NCI-H524 (cell line): ENCODE data around the gene ASB8.
"Not testable (repeated sequence)": the region's sequence is repeated elsewhere in the genome, so short reads cannot be mapped to it uniquely, and the experiment has no call there.

Source experiments
- DNase-seq, 2 experiments: peaks; one replicate each; lab custom pipeline; 2025; lab: John Stamatoyannopoulos, UW

Gene ASB8

DNA sequence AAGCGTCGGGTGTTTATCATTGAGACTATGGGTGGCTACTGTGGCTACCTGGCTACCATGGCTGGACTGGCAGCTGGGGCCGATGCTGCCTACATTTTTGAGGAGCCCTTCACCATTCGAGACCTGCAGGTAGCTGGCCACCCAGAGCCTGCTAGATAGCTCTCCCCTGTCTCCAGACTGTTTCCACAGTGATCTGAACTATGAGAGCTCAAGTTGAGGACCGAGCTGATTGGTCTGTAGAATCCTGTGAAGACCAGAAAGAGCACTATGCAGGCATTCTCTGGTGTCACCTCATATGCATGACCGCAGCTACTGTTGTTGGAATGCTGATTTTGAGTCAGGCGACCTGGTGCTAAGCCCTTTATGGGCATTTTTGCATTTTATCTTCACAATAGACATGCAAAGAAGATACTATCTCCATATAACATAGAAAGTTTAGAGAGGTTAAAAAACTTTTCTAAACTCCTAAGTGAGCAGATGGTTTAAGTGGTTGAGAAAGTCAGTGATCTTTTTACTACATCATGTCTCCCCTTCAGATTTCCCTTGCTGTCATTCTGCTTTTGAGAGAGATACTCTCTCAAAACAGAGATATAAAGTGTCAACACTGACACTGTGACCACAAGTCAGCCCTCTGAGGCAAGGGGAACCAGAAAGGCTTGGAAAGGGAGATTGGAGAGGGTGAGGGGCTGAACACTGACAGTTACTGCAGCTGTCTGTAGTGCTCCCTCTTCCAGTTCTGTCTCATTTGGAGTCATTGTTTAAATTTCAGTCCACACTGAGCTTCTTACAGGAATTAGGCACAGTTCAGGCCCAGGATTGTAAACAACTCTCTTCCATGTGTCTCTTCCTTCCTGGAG, 14.3 kb downstream of the ASB8 start:
- DNase-seq, result no peak

- DNase-seq, result no peak
Observed at GRCh38 chr12:48135027-48135426, 22.3 kb downstream of the ASB8 start.

- DNase-seq, result no peak
Observed at GRCh38 chr12:48132826-48133225, 24.5 kb downstream of the ASB8 start.

- no peak for DNase-seq
Observed at GRCh38 chr12:48131517-48131916, 25.8 kb downstream of the ASB8 start.

DNA sequence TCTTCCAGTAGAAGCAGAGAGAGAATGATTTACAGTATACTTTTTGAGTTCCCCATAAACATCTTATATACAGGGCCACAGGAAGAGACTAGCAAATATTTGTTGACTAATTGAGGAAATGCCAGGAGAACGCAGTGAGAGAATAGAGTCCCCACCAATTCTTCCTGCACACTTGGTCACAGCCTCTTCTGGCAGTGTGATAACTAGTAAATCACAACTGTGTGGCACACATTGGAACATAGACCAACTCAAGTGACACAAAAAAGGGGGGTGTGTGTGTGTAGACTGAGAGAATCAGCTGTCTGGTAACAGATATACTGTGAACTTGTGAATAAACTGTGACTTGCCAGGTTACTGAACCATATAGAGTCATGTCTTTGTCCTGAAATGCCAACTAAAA, 27.9 kb downstream of the ASB8 start:
- no peak for DNase-seq

DNA sequence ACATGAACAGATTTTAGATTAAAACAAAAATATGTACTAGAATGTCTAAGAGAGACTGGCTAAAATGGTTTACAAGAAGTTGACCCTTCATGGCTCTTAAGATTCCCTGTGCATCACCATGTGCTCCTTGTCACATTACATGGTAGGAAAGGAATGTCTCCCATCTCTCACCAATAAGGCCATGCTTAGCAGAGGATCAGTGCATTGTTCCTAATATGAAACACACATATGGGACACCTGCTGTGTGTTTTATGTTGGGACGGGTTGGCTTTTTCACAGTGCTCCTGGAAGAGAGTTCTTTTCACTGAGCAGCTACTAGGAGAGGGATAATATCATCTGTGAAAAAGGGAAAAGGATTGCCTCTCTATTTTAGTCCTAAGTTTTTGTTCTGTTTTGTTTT, 28.5 kb downstream of the ASB8 start:
- no peak for DNase-seq

- DNase-seq, result no peak
Observed at GRCh38 chr12:48126953-48127630, 30.2 kb downstream of the ASB8 start.

DNA sequence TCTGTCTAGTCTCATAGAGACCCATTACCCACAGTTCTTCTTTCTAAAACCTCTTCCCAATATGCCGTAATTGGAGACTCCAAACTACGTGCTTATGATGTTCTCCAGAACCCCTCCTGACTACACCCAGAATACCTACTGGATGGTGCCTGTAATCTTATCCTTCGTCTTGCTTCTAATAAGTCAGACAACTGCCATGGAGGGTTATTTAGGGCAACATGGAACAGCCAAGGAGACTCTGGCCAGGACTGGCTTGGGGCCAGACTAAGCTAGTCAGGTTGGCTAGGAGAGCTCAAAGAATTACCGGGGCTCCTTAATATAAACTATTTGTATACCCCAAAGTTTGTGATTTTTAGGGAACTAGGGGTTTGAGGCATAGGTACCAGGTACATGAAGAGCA, 31.3 kb downstream of the ASB8 start:
- DNase-seq, result peak in 1 of 2 experiments; percentile 33

DNA sequence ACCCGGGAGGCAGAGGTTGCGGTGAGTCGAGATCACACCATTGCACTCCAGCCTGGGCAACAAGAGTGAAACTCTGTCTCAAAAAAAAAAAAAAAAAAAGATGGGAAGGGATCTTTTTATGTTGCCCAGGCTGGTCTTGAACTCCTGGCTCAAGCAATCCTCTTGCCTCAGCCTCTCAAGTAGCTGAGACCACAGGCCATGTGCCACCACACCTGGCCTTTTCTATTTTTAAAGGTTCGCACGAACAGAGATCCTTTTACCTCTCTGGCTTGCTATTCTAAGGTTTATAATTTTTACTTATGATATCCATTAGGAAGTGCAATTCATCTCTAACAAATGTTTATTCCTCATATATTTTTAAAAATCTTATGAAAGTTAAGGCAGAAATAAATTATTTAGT, 31.8 kb downstream of the ASB8 start:
- not testable (repeated sequence) for DNase-seq

- DNase-seq, result no peak
Observed at GRCh38 chr12:48123169-48123568, 34.1 kb downstream of the ASB8 start.

DNA sequence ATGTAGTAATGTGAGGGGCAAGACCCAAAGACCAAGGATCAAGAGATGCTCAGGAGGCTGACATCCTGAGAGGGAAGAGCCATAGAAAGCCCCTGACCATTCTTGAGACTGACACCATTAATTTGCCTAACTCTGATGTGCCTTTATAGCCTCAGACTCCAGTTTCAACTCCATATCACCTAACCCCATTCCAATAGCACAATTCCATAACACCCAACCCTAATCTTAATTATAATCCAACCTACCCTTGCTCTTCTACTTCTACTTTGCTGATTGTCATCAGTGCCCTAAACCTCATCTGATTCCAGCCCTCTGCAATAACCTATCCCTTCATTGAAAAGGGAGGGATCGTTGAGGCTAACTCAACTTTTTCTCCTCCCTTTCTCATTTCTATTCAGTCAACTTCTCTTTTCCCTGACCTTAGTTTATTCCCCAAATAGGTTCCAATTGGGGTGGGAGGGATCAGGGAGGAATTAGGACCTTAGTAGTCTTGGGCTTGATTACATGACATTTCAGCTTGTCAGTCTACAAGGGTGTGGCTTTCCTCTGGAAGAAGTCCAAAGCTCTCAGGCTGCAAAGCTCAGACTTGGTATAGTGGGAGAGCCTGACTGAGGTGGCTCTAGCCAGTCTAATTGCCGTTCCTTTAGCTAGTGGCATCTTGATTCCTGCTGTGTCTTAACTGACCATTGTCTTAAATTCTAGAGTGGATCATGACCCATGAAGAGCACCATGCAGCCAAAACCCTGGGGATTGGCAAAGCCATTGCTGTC, 35.1 kb downstream of the ASB8 start:
- DNase-seq, result no peak

- no peak for DNase-seq
Observed at GRCh38 chr12:48121522-48121921, 35.8 kb downstream of the ASB8 start.

DNA sequence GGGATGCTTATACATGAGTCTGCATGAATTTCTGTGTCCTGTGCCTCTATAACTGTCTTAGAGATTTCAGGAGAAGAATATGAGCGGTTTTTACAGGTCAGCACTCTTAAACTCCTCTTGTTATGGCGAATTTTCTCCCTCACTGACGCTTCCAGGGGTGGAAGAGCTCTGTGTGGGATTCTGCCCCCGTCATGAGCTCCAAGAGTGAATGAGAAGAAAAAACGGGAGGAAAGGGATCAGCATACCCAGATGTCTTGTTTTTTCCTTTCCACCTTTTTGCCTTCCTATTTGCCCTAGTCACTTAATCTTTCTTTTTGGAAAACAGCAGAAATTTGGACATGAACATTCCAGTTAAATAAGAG, 37.5 kb downstream of the ASB8 start:
- no peak for DNase-seq

- peak; percentile 93 to 95 for DNase-seq
Observed at GRCh38 chr12:48119078-48119833, 38.1 kb downstream of the ASB8 start, which contains the start of gene PFKM. TSS of gene PFKM (plus strand) at chr12:48119364. CDS start at chr12:48122775, 3,411 bp downstream.

DNA sequence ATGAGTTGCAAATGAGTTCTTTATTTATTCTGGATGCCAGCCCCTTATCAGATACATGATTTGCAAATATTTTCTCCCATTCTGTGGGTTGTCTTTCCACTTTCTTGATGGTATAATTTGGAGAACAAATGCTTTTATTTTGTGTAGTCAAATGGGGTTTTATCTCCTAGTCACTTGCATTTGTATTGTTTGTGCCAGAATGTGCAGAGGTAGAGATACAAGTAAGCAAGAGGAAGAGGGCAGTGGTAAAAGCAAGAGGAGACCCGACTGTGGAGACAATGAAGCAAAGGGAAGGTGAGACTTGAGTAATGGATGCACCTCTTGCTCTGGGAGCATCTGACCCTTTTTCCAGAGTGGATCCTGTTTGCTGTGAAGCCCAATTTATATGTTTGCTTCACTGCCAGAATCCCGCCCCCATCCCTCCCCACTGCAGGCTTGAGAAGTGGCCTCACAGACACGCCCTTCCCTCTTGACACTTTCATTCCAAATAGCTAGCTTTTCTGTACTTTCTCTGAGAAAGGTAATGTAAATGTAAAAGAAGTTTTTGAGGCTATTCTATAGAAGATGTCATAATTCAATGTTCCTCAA, 38.9 kb downstream of the ASB8 start:
- DNase-seq, result no peak

DNA sequence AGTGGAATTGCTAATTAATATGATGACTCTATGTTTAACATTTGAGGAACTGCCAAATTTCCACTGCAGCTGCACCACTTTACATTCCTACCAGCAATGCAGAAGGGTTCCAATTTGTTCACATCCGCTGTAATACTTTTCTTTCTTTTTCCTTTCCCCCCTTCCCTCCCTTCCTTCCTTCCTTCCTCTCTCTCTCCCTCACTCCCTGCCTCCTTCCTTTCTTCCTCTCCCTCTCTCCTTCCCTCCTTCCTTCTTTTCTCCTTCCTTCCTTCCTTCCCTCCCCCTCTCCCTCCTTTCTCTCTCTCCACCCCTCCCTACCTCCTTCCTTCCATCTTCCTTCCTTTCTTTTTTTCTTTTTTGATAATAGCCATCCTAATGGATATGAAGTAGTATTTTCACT, 41.4 kb downstream of the ASB8 start:
- no peak for DNase-seq

- DNase-seq, result not testable (repeated sequence)
Observed at GRCh38 chr12:48111312-48111693, 46.0 kb downstream of the ASB8 start.

GRCh38 chr12:48110691-48111311, 46.5 kb downstream of the ASB8 start:
- no peak for DNase-seq

GRCh38 chr12:48109424-48109823, 47.9 kb downstream of the ASB8 start:
- no peak for DNase-seq

GRCh38 chr12:48106681-48107613, 50.4 kb downstream of the ASB8 start:
- no peak for DNase-seq
